T-helper 22 cell (primary cell): ENCODE data around the gene MSANTD3.

Experiments used
- DNase-seq: peaks from one replicate; pipeline ENCODE4 v3.0.0-alpha.2; 2020; ENCODE audit warnings: low read depth

Gene MSANTD3

DNA sequence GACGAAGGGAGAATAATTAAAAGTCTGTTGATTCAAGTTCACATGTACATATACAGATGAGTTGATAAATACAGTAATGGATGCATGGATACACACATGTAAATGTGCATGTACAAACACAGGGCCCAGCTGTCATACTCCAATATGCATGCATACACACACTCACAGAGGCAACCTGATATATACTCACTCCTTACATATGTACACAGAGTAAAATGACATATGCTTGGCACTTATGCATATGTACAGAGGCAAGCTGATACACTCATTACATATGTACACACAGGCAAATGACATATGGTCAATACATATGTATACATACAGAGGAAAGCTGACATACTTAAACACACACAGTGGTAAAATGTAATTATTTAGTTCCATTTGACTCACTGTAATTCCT, 38.8 kb downstream of the MSANTD3 start:
- DNase-seq, result no peak

DNA sequence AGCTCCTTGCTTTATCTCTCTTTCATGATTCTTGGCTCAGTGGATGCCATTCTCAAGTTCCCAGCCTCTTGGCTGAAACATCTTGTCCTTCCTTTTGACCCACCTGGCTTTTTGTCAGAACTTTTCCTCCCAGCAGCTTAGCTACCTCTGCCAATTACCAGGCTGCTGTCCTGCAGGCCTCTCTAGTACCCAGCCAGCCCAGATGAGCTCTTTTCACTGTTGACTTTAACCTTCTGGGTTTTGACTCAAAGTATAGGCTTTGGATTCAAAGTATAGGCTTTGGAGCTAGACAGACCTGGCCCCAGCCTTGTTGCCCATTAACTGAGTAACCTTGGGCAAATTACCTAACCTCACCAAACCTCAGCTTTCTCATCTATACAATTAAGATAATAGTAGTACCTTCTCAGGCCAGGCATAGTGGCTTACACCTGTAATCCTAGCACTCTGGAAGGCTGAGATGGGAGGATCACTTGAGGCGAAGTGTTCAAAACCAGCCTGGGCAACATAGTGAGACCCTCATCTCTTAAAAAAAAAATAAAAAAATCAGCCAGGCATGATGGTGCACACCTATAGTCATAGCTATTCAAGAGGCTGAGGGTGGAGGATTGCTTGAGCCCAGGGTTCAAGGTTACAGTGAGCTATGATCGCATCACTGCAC, 39.4 kb downstream of the MSANTD3 start:
- DNase-seq, result no peak

DNA sequence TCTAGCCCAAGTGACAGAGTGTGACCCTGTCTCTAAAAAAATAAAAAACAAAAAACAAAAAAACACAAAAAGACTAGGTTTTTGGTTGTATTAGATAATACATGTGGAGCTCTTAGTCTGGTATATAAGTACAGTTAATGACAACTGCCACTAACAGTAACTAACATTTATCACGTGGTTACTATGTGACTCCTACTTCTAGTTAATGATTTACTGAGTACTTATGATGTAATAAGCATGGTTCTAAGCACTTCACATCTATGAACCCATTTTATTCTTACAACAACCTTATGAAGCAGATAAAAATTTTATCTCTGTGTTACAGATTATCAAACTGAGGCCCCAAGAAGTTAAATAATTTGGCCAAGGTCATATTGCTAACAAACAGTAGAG, 39.9 kb downstream of the MSANTD3 start:
- no peak for DNase-seq

DNA sequence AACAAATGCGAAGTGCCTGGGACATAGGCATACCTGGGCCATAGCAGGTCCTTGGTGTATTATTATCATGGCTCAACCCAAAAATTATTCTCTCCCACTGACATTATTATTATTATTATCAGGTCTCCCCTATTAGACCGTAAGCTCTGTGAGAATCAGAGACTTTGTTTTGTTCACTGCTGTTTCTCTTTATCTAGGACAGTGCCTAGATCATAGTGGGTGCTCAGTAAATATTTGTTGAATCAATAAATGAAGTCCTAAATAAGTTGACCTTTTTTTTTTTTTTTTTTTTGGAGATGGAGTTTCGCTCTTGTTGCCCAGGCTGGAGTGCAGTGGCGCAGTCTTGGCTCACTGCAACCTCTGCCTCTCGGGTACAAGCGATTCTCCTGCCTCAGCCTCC, 41.1 kb downstream of the MSANTD3 start:
- DNase-seq, result no peak

DNA sequence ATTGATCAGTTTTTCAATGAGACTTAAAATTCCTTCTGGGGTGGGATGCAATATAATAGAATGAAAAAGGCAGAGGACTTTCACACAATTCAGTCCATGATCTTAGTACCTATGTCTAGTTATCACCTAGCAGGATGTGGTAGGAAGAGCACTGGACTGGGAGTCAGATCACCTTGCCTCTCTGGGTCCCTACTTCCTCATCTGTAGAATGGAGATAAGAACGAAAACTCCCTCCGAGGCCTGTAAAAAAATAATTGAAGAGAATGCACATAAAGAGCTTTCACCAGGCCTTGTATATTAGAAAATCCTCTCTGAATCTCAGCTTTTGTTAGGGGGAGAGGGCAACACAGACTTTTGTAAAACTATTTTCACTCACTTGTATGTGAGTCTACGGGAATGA, 45.3 kb downstream of the MSANTD3 start:
- DNase-seq, result no peak

DNA sequence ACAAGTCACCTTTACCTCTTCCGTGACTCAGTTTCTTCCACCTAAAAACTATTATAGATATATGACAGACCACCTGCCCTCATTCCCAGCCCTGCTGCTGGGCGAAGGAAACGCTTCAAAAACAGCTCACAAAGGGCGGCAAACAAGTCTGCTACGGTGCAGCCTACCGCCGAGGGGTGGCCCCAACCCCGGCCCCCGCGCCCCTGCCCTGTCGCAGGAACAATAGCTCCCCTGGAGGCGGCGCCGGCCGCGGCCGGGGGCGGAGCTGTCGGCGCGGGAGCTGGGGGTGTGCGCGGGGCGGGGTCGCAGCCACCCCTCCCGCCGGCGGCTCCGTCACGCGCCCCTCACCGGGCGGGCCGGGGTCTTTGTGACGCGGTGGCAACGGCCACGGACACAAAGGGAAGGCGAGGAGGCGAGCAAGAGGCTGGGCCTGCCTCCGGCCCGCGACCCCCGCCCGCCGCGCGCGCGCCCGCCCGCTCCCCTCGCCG, 45.9 kb downstream of the MSANTD3 start, which contains the start of gene TMEFF1:
TMEFF1 (plus strand) TSS at position 362 of the 488 bp plus-strand sequence. CDS start 396 bp downstream, outside the sequence.
- peak; percentile 2 for DNase-seq

DNA sequence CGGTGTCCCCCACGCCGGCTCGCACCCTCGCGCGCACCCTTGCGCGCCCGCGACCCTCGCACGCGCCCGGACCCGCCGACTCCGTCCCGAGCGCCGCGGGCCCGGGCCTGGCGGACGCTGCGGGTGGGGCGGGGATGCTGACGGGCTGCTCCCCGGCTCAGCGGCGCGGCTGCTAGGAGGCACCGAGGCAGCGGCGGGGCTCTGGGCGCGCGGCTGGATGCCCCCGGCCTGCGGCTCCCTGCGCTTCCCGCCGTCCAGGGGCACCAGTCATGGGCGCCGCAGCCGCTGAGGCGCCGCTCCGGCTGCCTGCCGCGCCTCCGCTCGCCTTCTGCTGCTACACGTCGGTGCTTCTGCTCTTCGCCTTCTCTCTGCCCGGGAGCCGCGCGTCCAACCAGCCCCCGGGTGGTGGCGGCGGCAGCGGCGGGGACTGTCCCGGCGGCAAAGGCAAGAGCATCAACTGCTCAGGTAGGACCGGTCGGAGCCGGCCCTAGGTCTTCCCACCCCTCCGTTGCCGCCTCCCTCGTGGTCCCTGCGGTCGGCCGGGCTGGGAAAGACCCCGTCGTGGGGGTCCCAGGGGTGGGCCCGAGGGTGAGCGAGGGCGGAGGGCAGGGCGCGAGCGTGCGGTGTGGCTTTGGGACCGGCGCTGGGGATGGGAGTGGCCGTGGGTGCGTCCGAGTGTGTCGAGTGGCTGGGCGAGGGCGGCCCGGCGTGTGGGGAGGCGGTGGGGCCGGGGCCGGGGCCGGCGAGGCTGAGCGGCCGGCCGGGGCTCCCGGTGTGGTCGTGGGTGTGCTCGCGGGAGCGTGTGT, 46.5 kb downstream of the MSANTD3 start:
- DNase-seq, result no peak

DNA sequence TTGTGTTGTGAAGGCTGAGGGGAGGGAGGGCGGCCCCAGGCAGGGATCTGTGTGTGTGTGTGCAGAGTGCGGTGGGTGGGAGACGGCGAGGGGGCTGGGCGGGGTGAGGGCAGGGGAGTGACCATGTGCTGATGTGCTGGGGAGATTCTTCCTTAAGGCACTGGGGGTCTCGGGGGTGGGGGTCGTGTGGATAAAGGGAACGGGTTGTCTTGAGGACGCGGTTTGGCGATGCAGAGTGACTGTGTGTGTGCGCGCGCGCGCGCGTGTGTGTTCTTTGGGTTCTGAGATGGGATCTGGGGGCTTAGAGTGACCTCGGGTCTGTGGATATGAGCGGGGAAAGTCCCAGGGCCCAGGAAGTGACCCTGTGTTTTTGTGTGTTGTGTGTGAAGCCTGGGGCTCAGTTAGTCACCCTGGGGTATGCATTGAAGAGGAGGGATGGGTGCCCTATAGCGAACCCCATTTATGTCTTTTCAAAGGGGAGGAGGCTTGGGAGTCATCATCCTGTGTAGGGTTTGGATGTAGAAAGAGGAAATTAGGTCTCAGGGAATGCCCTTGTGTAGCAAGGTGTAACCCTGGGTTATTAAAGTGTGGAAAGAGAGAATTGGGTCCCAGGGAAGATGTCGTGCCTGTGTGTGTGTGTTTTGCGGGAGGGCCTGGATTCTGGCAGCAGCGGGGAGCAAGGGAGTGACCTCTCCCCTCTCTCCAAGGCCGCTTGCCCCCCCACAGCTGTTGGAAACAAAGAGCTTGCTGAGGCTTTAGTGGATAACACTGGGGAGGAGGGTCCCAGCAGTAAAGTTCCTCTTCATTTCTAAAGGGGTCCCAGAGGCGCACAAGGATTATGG, 47.4 kb downstream of the MSANTD3 start:
- no peak for DNase-seq

DNA sequence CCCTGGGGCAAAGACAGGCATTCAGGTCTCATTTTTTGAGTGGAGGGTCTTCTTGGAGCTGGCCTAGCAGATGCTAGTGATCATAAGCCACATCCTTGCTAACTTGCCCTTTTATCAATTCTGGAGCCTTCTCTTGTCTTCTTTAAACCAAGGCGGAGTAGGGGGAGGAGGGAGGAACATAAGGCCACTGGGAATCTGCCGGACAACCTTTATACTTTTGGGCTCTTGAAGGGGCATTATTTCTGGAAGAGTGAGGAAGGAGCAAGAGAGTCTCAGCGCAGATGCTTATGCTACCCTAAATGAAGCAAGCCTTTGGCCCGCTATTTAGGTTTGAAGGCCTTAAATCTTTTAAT, 48.0 kb downstream of the MSANTD3 start:
- DNase-seq, result no peak

DNA sequence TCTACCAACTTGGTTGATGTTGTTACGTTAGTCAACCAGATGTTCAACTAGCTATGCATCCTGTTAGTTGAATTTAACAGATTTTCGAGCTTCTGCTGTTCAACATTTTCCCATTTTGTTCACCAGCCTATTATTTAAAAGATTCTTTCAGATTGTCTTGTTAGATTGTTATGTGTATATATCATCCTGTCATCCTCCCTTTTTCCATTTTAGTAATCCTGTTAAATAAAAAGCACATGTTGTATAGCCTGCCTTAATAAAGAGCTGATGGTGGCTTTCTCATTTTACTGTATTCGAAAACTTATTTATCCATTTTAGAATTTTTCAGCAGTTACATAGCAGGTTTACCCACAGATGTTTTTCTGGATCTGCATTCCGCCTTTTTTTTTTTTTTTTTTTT, 50.3 kb downstream of the MSANTD3 start:
- no peak for DNase-seq

DNA sequence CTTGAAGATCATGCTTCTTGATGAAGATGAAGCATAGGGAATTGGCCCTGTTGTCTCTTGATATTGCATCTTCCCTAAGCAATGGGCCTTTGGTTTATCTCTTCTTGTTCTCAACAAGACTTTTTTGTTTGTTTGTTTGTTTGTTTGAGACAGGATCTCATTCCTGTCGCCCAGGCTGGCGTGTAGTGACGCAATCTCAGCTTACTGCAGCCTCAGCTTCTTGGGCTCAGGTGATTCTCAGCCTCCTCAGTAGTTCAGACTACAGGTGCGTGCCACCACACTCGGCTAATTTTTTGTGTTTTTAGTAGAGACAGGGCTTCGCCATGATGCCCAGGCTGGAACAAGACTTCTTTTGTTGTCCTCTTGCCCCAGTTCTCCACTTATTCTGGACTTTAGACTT, 51.2 kb downstream of the MSANTD3 start:
- DNase-seq, result no peak

DNA sequence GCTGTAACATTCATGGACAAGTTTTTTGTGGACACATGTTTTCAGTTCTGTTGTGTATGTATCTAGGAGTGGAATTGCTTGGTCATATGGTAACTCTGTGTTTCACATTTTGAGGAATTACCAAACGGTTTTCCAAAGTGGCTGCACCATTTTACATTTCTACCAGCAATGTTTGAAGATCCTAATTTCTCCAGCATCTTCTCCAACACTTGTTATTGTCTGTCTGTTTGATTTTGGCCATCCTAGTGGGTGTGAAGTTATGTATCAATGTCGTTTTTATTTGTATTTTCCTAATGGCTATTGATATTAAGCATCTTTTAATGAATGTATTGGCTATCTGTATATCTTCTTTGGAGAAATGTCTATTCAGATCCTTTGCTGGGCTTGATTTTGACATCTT, 52.9 kb downstream of the MSANTD3 start:
- no peak for DNase-seq

DNA sequence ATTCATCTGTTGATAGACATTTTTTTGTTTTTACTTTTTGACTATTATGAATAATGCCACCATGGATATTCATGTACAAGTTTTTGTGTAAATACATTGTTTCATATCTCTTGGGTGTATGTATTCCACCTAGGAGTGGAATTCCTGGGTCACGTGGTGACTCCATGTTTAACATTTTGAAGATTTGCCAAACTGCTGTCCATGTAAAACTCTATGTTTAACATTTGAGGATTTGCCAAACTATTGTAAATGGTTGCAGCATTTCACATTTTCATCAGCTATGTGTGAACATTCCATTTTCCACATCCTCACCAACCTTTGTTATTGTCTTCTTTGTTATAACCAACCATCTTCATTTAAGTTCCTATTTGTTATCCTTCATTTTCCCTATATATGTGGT, 58.3 kb downstream of the MSANTD3 start:
- no peak for DNase-seq

DNA sequence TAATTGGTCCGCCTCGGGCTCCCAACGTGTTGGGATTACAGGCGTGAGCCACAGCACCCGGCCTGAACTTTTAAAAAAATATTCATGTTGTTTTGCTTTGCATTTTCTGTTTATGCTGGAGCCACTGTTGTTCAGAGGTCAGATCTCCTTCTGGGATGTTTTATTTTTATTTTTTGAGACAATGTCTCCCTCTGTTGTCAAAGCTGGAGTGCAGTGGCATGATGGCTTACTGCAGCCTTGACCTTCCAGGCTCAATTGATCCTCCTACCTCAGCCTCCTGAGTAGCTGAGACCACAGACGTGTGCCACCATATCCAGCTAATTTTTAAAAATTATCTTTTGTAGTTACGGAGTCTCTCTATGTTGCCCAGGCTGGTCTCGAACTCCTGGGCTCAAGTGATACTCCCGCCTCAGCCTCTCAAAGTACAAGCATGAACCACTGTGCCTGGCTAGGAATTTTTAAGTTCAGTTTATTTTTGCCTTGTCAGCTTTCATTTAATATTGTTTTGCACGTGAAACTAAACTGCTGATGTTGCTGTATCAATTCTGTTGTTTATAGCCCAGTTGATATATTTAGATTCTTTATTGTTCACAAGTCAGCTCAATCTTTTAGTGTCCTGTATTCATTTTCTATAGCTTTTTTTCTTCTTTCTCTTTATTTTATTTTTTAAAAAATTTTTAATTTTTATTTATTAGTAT, 59.7 kb downstream of the MSANTD3 start:
- DNase-seq, result no peak

DNA sequence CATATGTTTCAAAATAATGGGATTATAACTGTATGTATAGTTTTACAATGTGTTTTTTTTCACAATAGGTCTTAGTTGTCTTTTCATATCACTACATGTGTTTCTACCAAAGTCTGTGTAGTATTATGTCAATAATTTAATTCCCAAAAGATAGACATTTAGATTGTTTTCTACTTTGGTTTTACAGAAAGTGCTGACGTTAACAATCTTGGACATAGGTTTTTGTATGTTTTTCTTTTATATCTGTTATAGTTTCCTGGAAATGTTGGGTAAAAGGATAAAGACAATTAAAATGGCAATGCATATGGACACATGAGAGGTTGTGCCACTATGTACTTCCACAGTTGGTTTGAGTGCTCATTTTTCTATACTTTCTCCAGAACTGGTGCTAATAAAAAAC, 61.2 kb downstream of the MSANTD3 start:
- no peak for DNase-seq

DNA sequence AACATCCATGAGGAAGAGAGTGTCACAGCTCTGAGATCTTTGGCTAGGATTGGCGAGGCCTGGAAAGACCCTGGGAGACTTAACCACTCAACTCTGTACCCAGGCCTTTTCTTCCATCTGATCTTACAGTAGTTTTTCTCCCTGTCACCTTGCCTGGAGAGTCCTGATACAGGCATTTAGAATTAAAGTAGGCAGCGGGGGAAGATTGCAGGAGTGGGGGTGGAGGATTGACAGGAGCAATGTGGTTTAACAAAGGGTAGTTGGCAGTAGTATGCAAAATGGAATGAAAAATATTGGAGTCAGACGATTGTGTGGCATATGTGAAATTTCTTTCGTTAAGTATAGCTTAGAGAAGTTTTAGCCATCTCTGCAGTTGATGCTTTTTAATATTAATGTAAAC, 62.9 kb downstream of the MSANTD3 start:
- DNase-seq, result no peak

DNA sequence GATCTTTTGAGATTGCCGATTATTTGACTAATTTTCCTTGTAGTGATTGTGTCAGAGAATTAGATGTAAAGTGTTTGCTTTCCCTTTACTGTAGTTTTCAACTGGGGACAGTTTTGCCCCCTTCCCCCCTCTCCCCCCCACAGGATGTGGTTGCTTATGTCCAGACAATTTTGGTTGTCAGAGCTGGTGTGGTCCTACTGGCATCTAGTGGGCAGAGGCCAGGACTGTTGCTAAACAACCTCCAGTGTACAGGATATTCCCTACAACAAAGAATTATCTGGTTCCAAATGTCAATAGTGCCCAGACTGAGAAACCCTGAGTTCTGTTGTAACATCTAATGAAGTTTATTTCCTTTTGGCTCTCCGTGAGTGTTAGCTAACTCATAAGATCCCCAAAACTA, 66.0 kb downstream of the MSANTD3 start:
- no peak for DNase-seq

DNA sequence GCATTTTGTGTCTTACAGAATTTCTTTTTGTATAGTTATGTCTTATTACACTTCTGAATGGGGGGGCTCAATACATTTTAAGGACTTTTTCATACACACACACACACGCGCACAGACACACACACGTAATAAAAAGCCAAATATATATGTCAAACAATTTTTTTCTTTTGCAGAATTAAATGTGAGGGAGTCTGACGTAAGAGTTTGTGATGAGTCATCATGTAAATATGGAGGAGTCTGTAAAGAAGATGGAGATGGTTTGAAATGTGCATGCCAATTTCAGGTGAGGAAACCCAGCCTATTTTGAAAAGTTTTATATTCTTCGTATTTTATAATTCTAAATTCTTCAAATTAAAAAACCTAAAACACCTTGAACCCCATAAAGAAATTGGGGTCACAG, 71.6 kb downstream of the MSANTD3 start:
- no peak for DNase-seq

DNA sequence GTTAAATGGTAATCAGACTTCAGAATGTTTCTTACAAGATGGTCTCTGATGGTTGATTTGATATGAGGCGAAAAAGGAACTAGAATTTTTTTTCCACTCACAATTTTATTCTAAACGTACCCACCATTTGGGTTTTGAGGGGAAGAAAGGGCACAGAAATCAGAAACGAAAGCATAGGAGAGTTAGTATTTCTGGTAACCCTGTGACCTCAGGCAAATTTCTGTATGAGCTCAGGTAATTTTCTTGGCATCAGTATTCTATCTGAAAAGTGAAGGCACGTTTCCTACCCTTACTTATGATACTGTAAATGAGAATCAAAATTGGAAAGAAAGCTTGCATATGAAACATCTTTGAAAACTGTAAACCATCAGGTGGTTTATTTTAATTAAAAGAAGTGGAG, 72.5 kb downstream of the MSANTD3 start:
- DNase-seq, result no peak

DNA sequence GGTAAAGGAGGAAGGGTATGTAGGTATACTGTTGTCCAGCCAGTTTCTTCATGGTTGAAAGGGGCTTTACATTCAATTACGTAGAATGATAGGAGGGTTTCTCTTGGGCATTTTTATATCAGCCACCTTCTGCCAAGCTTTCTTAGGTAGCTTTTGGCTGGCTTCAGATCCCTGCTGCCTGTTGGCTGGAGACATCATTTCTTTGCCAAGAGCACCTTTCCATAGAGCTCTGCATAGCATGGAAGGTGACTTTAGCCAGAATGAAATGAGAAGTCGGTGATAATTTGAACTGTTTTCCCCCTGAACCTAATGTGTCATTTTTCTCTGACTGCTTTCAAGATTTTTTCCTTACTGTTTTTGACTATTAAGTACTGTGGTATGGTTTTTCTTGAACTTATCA, 72.9 kb downstream of the MSANTD3 start:
- DNase-seq, result no peak
